Measurements from ENCODE around the gene MEG3. TPM values are rescaled to one million over a fixed set of nuclear protein-coding genes. Genes with fewer than 3 reads are reported as not detected.
A peak's percentile ranks its signal among the peaks of the same experiment; 100 is the strongest.

MEG3 gene
- total and polyA plus RNA-seq, 2 experiments from 2014 or later = not detected

- ATAC-seq (peak; percentile 20; the same call in 2 of the 3 replicates), DNase-seq (ENCODE audit: low spot score) (peak; percentile 31)
- H2AFZ ChIP-seq = peak overlapping the region; percentile 49
- no peaks in the 10 kb centered on the region for H3K27me3 ChIP-seq (ENCODE audit: insufficient read depth)
- peaks cover 39% of the 10 kb centered on the region for H3K4me1 Mint-ChIP-seq
- no peaks in the 10 kb centered on the region for H4K20me1 ChIP-seq (replicated peaks; ENCODE audit: insufficient read depth)
- peaks cover 23% of the 10 kb centered on the region for H3K27me3 Mint-ChIP-seq (ENCODE audit: insufficient read depth, low read depth, poor library complexity)
- peaks cover 9% of the 10 kb centered on the region for H3K4me1 ChIP-seq (ENCODE audit: insufficient read depth)
- H3K27ac ChIP-seq (ENCODE audit: low read depth) = no peak overlapping the region
- H3K36me3 ChIP-seq (ENCODE audit: insufficient read depth) = no peaks in the 10 kb centered on the region
- TF ChIP-seq NANOG (IDR thresholded peaks at IDR 0.05; ENCODE audit: borderline replicate concordance) = no peak
- no peak for TF ChIP-seq ETS1 (IDR thresholded peaks at IDR 0.05)
- no peak for TF ChIP-seq JUNB (IDR thresholded peaks at IDR 0.05; ENCODE audit: unreplicated experiment)
- TF ChIP-seq ZNF462 (CRISPR knock-in tag; IDR thresholded peaks at IDR 0.05) = no peak
- no peak for TF ChIP-seq REST (IDR thresholded peaks at IDR 0.05; ENCODE audit: unreplicated experiment)
- TF ChIP-seq EZH2phosphoT487 (IDR thresholded peaks at IDR 0.05; ENCODE audit: unreplicated experiment) = no peak
- H3F3A ChIP-seq (replicated peaks; ENCODE audit: low read depth) = no peaks in the 10 kb centered on the region
- peaks cover 12% of the 10 kb centered on the region for H3K9me3 Mint-ChIP-seq
- H3K4me3 ChIP-seq = no peak overlapping the region
- H3K9me2 ChIP-seq (ENCODE audit: insufficient read depth) = no peaks in the 10 kb centered on the region; the same call in 1 of the 2 replicates
- no peak overlapping the region for H3K27ac Mint-ChIP-seq
- H3K79me2 ChIP-seq (replicated peaks; ENCODE audit: insufficient read depth) = no peaks in the 10 kb centered on the region
- H3K4me3 Mint-ChIP-seq = no peak overlapping the region
- H3K36me3 Mint-ChIP-seq (ENCODE audit: low read depth) = peaks cover 7% of the 10 kb centered on the region
- peak overlapping the region; percentile 40; the same call in 1 of the 2 replicates for H3K4me2 ChIP-seq
Measured at GRCh38 chr14:100832311-100832960, 6.5 kb downstream of the MEG3 start.

Data from GM23338 (cell line).